NAMALWA (cell line): ENCODE measurements around the gene COQ4.
A peak's percentile ranks its signal among the peaks of the same experiment; 100 is the strongest.
"Not testable (repeated sequence)": the region's sequence is repeated elsewhere in the genome, so short reads cannot be mapped to it uniquely, and the experiment has no call there.

Source experiments
- DNase-seq: peaks from one replicate; pipeline ENCODE4 v3.0.0-alpha.2; 2015; ENCODE audit warnings: low spot score

Gene COQ4

GRCh38 chr9:128322404-128323211 lies at the start of gene COQ4, which contains the start of gene TRUB2:
COQ4 (plus strand) TSS chr9:128322839; CDS start chr9:128322859, 20 bp downstream.
TRUB2 (minus strand) TSS chr9:128322447; CDS start chr9:128322408, 39 bp downstream.
- DNase-seq = peak; percentile 95

GRCh38 chr9:128274245-128274644 lies 48.4 kb upstream of the COQ4 start:
- no peak for DNase-seq

- DNase-seq = peak; percentile 48
Measured at GRCh38 chr9:128275198-128276007, 47.2 kb upstream of the COQ4 start, which contains the start of gene GOLGA2. GOLGA2 (minus strand) TSS chr9:128276007; CDS start chr9:128275976, 31 bp downstream.

GRCh38 chr9:128276008-128276573 lies 46.5 kb upstream of the COQ4 start, which contains the start of gene SWI5:
SWI5 (plus strand) TSS chr9:128276276.
- DNase-seq = peak; percentile 100

- DNase-seq = no peak
Measured at GRCh38 chr9:128276574-128277270, 45.9 kb upstream of the COQ4 start.

GRCh38 chr9:128279088-128280073 lies 43.3 kb upstream of the COQ4 start:
- not testable (repeated sequence) for DNase-seq

GRCh38 chr9:128280084-128280622 lies 42.5 kb upstream of the COQ4 start:
- DNase-seq = no peak

- DNase-seq = no peak
Measured at GRCh38 chr9:128282500-128282899, 40.1 kb upstream of the COQ4 start.

GRCh38 chr9:128285033-128285784 lies 37.4 kb upstream of the COQ4 start:
- DNase-seq = peak; percentile 76

GRCh38 chr9:128286440-128286839 lies 36.2 kb upstream of the COQ4 start:
- DNase-seq = no peak

- no peak for DNase-seq
Measured at GRCh38 chr9:128288273-128289004, 34.2 kb upstream of the COQ4 start.

GRCh38 chr9:128292009-128292408 lies 30.6 kb upstream of the COQ4 start:
- no peak for DNase-seq

GRCh38 chr9:128293091-128293490 lies 29.5 kb upstream of the COQ4 start:
- peak; percentile 63 for DNase-seq

- no peak for DNase-seq
Measured at GRCh38 chr9:128294142-128294541, 28.5 kb upstream of the COQ4 start.

GRCh38 chr9:128296340-128297220 lies 26.1 kb upstream of the COQ4 start:
- DNase-seq = no peak

- DNase-seq = no peak
Measured at GRCh38 chr9:128297221-128297773, 25.3 kb upstream of the COQ4 start.
